DOHH2 (cell line): ENCODE data around the gene NEK11.

Source experiments
- H3F3A ChIP-seq: fragments of 200-600 bp; sonication (generic), shearing (Covaris generic); 2 replicates; pipeline ENCODE4 v1.6.0; 2016; ENCODE audit warnings: antibody characterized with exemption, mild to moderate bottlenecking; ENCODE audit not compliant: control insufficient read depth, insufficient read depth
- H3K27ac ChIP-seq: fragments of 200-600 bp; sonication (generic); 2 replicates; pipeline ENCODE4 v1.5.1; 2014; ENCODE audit warnings: low read depth, mild to moderate bottlenecking, low read length, moderate library complexity
- H3K27me3 ChIP-seq: fragments of 200-600 bp; sonication (generic); 2 replicates; pipeline ENCODE4 v1.6.1; 2014; ENCODE audit warnings: mild to moderate bottlenecking, low read length, mixed read lengths; ENCODE audit not compliant: control insufficient read depth
- H3K36me3 ChIP-seq: fragments of 200-600 bp; sonication (generic); 2 replicates; pipeline ENCODE4 v1.6.1; 2014; ENCODE audit warnings: mild to moderate bottlenecking, low read length, moderate library complexity, mixed read lengths; ENCODE audit not compliant: control insufficient read depth
- H3K4me1 ChIP-seq: fragments of 200-600 bp; sonication (generic); 2 replicates; pipeline ENCODE4 v1.6.1; 2014; ENCODE audit warnings: mild to moderate bottlenecking, low read length, mixed read lengths; ENCODE audit not compliant: control insufficient read depth
- H3K4me2 ChIP-seq: fragments of 200-600 bp; sonication (generic); 2 replicates; pipeline ENCODE4 v1.6.0; 2014; ENCODE audit warnings: mild to moderate bottlenecking, low read length, moderate library complexity
- H3K4me3 ChIP-seq: fragments of 200-600 bp; sonication (generic); 2 replicates; pipeline ENCODE4 v1.5.1; 2014; ENCODE audit warnings: mild to moderate bottlenecking, low read length, mixed read lengths
- H3K79me2 ChIP-seq: fragments of 200-600 bp; sonication (generic); 2 replicates; pipeline ENCODE4 v1.6.1; 2014; ENCODE audit warnings: mild to moderate bottlenecking, low read length, mixed read lengths; ENCODE audit not compliant: control insufficient read depth
- H3K9me2 ChIP-seq: fragments of 200-600 bp; sonication (generic); replicated peaks from 2 replicates; pipeline ENCODE4 v1.6.1; 2014; ENCODE audit warnings: mild to moderate bottlenecking, low read length, mixed read lengths; ENCODE audit not compliant: control insufficient read depth
- H3K9me3 ChIP-seq: fragments of 200-600 bp; sonication (generic); 2 replicates; pipeline ENCODE4 v1.6.1; 2014; ENCODE audit warnings: antibody characterized with exemption, low read length, mixed read lengths; ENCODE audit not compliant: control insufficient read depth, insufficient read depth
- H4K20me1 ChIP-seq: fragments of 200-600 bp; sonication (generic); 2 replicates; pipeline ENCODE4 v1.6.0; 2014; ENCODE audit warnings: low read depth, mild to moderate bottlenecking, antibody characterized with exemption, low read length, moderate library complexity; ENCODE audit not compliant: control insufficient read depth, insufficient read depth
- CTCF ChIP-seq: fragments of 200-600 bp; sonication (generic); IDR thresholded peaks from one replicate; pipeline ENCODE4 v1.5.1; 2014; ENCODE audit warnings: antibody characterized with exemption, mild to moderate bottlenecking, low read depth, low read length; ENCODE audit not compliant: poor library complexity, severe bottlenecking
- EZH2phosphoT487 ChIP-seq: fragments of 200-600 bp; sonication (generic); IDR thresholded peaks from 2 replicates; pipeline ENCODE4 v1.6.1; 2017; ENCODE audit warnings: borderline replicate concordance, mild to moderate bottlenecking, antibody characterized with exemption, low read length, moderate library complexity, mixed read lengths

NEK11 gene

GRCh38 chr3:131031660-131032059 lies 5.0 kb downstream of the NEK11 start:
- no peak overlapping the region for H3K27ac ChIP-seq
- H3K9me2 ChIP-seq = no peaks in the 10 kb centered on the region
- H3K27me3 ChIP-seq = peaks cover under 1% of the 10 kb centered on the region; the same call in 1 of the 2 replicates
- H3K4me1 ChIP-seq = peaks cover 7% of the 10 kb centered on the region
- H3F3A ChIP-seq = no peaks in the 10 kb centered on the region
- H3K36me3 ChIP-seq = no peaks in the 10 kb centered on the region
- H3K9me3 ChIP-seq = no peaks in the 10 kb centered on the region
- no peak overlapping the region for H3K4me3 ChIP-seq
- no peaks in the 10 kb centered on the region for H4K20me1 ChIP-seq
- no peaks in the 10 kb centered on the region for H3K79me2 ChIP-seq
- no peak overlapping the region for H3K4me2 ChIP-seq
- TF ChIP-seq CTCF (no peak), EZH2phosphoT487 (no peak)

- H3K36me3 ChIP-seq = no peaks in the 10 kb centered on the region
- H3K4me1 ChIP-seq = no peaks in the 10 kb centered on the region
- H4K20me1 ChIP-seq = no peaks in the 10 kb centered on the region
- no peaks in the 10 kb centered on the region for H3K9me3 ChIP-seq
- no peak overlapping the region for H3K4me3 ChIP-seq
- H3K27me3 ChIP-seq = peaks cover 2% of the 10 kb centered on the region; the same call in 1 of the 2 replicates
- no peaks in the 10 kb centered on the region for H3K9me2 ChIP-seq
- H3F3A ChIP-seq = no peaks in the 10 kb centered on the region
- no peaks in the 10 kb centered on the region for H3K79me2 ChIP-seq
- no peak overlapping the region for H3K27ac ChIP-seq
- peak; percentile 64 for TF ChIP-seq CTCF
- TF ChIP-seq EZH2phosphoT487 = no peak
- H3K4me2 ChIP-seq = no peak overlapping the region
Measured at GRCh38 chr3:131033480-131034080, 6.9 kb downstream of the NEK11 start.

- Histone ChIP-seq H3K27ac (no peak overlapping the region), H3F3A (no peaks in the 10 kb centered on the region), H3K9me3 (no peaks in the 10 kb centered on the region), H3K4me3 (no peak overlapping the region), H4K20me1 (no peaks in the 10 kb centered on the region), H3K4me2 (no peak overlapping the region), H3K36me3 (no peaks in the 10 kb centered on the region), H3K9me2 (no peaks in the 10 kb centered on the region), H3K4me1 (no peaks in the 10 kb centered on the region), H3K27me3 (peaks cover 5% of the 10 kb centered on the region), H3K79me2 (no peaks in the 10 kb centered on the region)
- TF ChIP-seq EZH2phosphoT487 (no peak), CTCF (no peak)
Measured at GRCh38 chr3:131036200-131036816, 9.6 kb downstream of the NEK11 start.
